Measurements from ENCODE around the gene ZDHHC19.

GRCh38 chr3:196203846-196204245 is 7.4 kb downstream of the ZDHHC19 start:
- TF ChIP-seq CTCF (IDR thresholded peaks at IDR 0.05; ENCODE audit: poor library complexity, severe bottlenecking) (no peak), EZH2 (IDR thresholded peaks at IDR 0.05; ENCODE audit: borderline replicate concordance, insufficient read depth, low read length, poor library complexity, severe bottlenecking) (no peak), EP300 (conservative IDR thresholded peaks at IDR 0.05; ENCODE audit: poor library complexity, severe bottlenecking) (no peak), POLR2AphosphoS5 (IDR thresholded peaks at IDR 0.05) (no peak), SMC3 (conservative IDR thresholded peaks at IDR 0.05; ENCODE audit: poor library complexity) (no peak), TAF1 (IDR thresholded peaks at IDR 0.05; ENCODE audit: low read depth) (no peak)
